ENCODE data around the gene PYGM. TPM values are rescaled to one million over a fixed set of nuclear protein-coding genes. Genes with fewer than 3 reads are reported as not detected.

PYGM gene
- total RNA-seq, 1 experiment from 2014 or later: 6.6 TPM

GRCh38 chr11:64723117-64723906 is 36.5 kb downstream of the PYGM start, which contains the start of gene NRXN2:
NRXN2 (minus strand) TSS chr11:64723197; CDS start chr11:64713699, 9,498 bp downstream.
- Mint-ChIP-seq H3K36me3 (0 out of 2 replicates have a peak, but pooled peaks cover 2% of the 10 kb centered on the region), H3K27ac (no peak within 1 kb of the TSS), H3K4me1 (peaks cover 44% of the 10 kb centered on the region), H3K4me3 (peak within 1 kb of the TSS; percentile 50), H3K27me3 (ENCODE audit: low read depth) (peaks cover 47% of the 10 kb centered on the region), H3K9me3 (no peaks in the 10 kb centered on the region)
- ChIA-PET CTCF (interaction anchor here (0.6 to 4.9 kb wide), 10 partner anchors 15 to 274 kb away, joined by 3 to 43 read pairs (median 5); partner anchors contain the start of genes PYGM and RASGRP2), POLR2A (no interaction called here)
- DNase-seq (ENCODE audit: low spot score): peak; percentile 87
- ATAC-seq: peak; percentile 88
- TF ChIP-seq CDX4 (CRISPR knock-in tag; IDR thresholded peaks at IDR 0.05; ENCODE audit: borderline replicate concordance) (no peak), PRDM15 (CRISPR knock-in tag; IDR thresholded peaks at IDR 0.05) (no peak), NFE2L1 (CRISPR knock-in tag; IDR thresholded peaks at IDR 0.05) (no peak), STAT6 (CRISPR knock-in tag; conservative IDR thresholded peaks at IDR 0.05; ENCODE audit: low read depth) (no peak), ZNF425 (CRISPR knock-in tag; conservative IDR thresholded peaks at IDR 0.05) (no peak), RELA (CRISPR knock-in tag; IDR thresholded peaks at IDR 0.05; ENCODE audit: borderline replicate concordance) (no peak), E2F4 (CRISPR knock-in tag; IDR thresholded peaks at IDR 0.05; ENCODE audit: borderline replicate concordance, low read depth) (no peak), NR1H2 (CRISPR knock-in tag; IDR thresholded peaks at IDR 0.05) (no peak), TP53 (CRISPR knock-in tag; IDR thresholded peaks at IDR 0.05) (no peak), MXD4 (CRISPR knock-in tag; IDR thresholded peaks at IDR 0.05; ENCODE audit: borderline replicate concordance) (no peak), AR (CRISPR knock-in tag; IDR thresholded peaks at IDR 0.05) (no peak), MAX (CRISPR knock-in tag; IDR thresholded peaks at IDR 0.05) (peak; percentile 46; the same call in 1 of the 2 replicates), EMX1 (CRISPR knock-in tag; IDR thresholded peaks at IDR 0.05) (no peak), ESRRA (CRISPR knock-in tag; IDR thresholded peaks at IDR 0.05; ENCODE audit: borderline replicate concordance) (no peak), CTCF (IDR thresholded peaks at IDR 0.05) (peak; percentile 93), ELF4 (CRISPR knock-in tag; IDR thresholded peaks at IDR 0.05; ENCODE audit: low read depth) (no peak), JAZF1 (CRISPR knock-in tag; IDR thresholded peaks at IDR 0.05) (no peak), FOXP4 (CRISPR knock-in tag; IDR thresholded peaks at IDR 0.05) (no peak)
